OCI-LY7 (cell line): ENCODE data around the gene NOX3. TPM values are rescaled to one million over a fixed set of nuclear protein-coding genes. Genes with fewer than 3 reads are reported as not detected.

Experiments used
- BruUV-seq: library from RNA; stranded (reverse); fragments of 400-500 nt; replicated peaks from 2 replicates; lab custom pipeline; 2021; lab: Mats Ljungman, UMichigan
- CTCF ChIA-PET: fragments of 300-600 bp; sonication (Branson Sonifier 250); formaldehyde crosslinking; loops from one replicate; lab custom pipeline; 2022; ENCODE audit warnings: antibody characterized with exemption; ENCODE audit not compliant: unreplicated experiment; lab: Charles Lee
- POLR2A ChIA-PET: fragments of 300-600 bp; sonication (Branson Sonifier 250); formaldehyde crosslinking; loops from one replicate; lab custom pipeline; 2022; ENCODE audit warnings: antibody characterized with exemption; lab: Charles Lee
- DNase-seq: peaks from one replicate; pipeline ENCODE4 v3.0.0-alpha.2; 2015; ENCODE audit warnings: low spot score
- H2AFZ ChIP-seq: fragments of 200-600 bp; sonication (generic), shearing (Covaris generic); 2 replicates; pipeline ENCODE4 v1.6.1; 2014; ENCODE audit warnings: mild to moderate bottlenecking, antibody characterized with exemption, low read length, moderate library complexity
- H3K27ac ChIP-seq: fragments of 200-600 bp; sonication (generic); 2 replicates; pipeline ENCODE4 v1.5.1; 2014; ENCODE audit warnings: mixed run types, low read depth, mild to moderate bottlenecking, moderate library complexity, low read length, inconsistent platforms; ENCODE audit not compliant: poor library complexity, severe bottlenecking
- H3K36me3 ChIP-seq: fragments of 200-600 bp; sonication (generic); 2 replicates; pipeline ENCODE4 v1.6.1; 2014; ENCODE audit warnings: mild to moderate bottlenecking, antibody characterized with exemption, low read length, moderate library complexity, mixed read lengths; ENCODE audit not compliant: insufficient read depth
- H3K4me1 ChIP-seq: fragments of 200-600 bp; sonication (generic); 2 replicates; pipeline ENCODE4 v1.5.1; 2014; ENCODE audit warnings: mild to moderate bottlenecking, low read length; ENCODE audit not compliant: insufficient read depth, poor library complexity, severe bottlenecking
- H3K4me2 ChIP-seq: fragments of 200-600 bp; sonication (generic); 2 replicates; pipeline ENCODE4 v1.6.1; 2014; ENCODE audit warnings: mild to moderate bottlenecking, low read length
- H3K4me3 ChIP-seq: fragments of 200-600 bp; sonication (generic); 2 replicates; pipeline ENCODE4 v1.5.1; 2014; ENCODE audit warnings: mild to moderate bottlenecking, low read depth, low read length; ENCODE audit not compliant: poor library complexity, severe bottlenecking
- H3K79me2 ChIP-seq: fragments of 200-600 bp; sonication (generic); 2 replicates; pipeline ENCODE4 v1.6.1; 2016; ENCODE audit warnings: low read depth, mild to moderate bottlenecking, low read length, moderate library complexity, mixed read lengths; ENCODE audit not compliant: insufficient read depth
- H3K9me2 ChIP-seq: fragments of 200-600 bp; sonication (generic); 2 replicates; pipeline ENCODE4 v1.6.1; 2016; ENCODE audit warnings: mild to moderate bottlenecking, low read length, mixed read lengths; ENCODE audit not compliant: insufficient read depth
- H3K9me3 ChIP-seq: fragments of 200-600 bp; sonication (generic); 2 replicates; pipeline ENCODE4 v1.6.1; 2014; ENCODE audit warnings: mild to moderate bottlenecking, mixed run types, low read length, mixed read lengths
- H4K20me1 ChIP-seq: fragments of 200-600 bp; sonication (generic); 2 replicates; pipeline ENCODE4 v1.6.1; 2014; ENCODE audit warnings: mild to moderate bottlenecking, antibody characterized with exemption, low read length, moderate library complexity, mixed read lengths; ENCODE audit not compliant: insufficient read depth
- CTCF ChIP-seq: fragments of 200-600 bp; sonication (generic); conservative IDR thresholded peaks from 2 replicates; pipeline ENCODE4 v1.5.1; 2014; ENCODE audit warnings: mild to moderate bottlenecking, antibody characterized with exemption, low read length, moderate library complexity, mixed read lengths
- EZH2phosphoT487 ChIP-seq: fragments of 200-600 bp; sonication (generic); IDR thresholded peaks from 2 replicates; pipeline ENCODE4 v1.6.1; 2018; ENCODE audit warnings: low read depth, borderline replicate concordance, mild to moderate bottlenecking, mixed run types, antibody characterized with exemption, low read length, moderate library complexity, mixed read lengths
- intact Hi-C: fragments of 100-400 bp; cut with micrococcal nuclease; formaldehyde crosslinking; loops from one replicate; pipeline ENCODE4 v1.10.0; 2022; ENCODE audit not compliant: unreplicated experiment
- total RNA-seq, 2 experiments: library from RNA; depleted of rRNA in 1 of 2; stranded (reverse); fragments of >200 nt in 1 of 2; shearing (Covaris generic) in 1 of 2; gene quantifications; 2 replicates each; pipeline ENCODE4 v1.2.3, GENCODE V29; 2014 to 2022

NOX3 gene
- total RNA-seq, 2 experiments from 2014 or later, result 0.22 TPM; not detected in 1

DNA sequence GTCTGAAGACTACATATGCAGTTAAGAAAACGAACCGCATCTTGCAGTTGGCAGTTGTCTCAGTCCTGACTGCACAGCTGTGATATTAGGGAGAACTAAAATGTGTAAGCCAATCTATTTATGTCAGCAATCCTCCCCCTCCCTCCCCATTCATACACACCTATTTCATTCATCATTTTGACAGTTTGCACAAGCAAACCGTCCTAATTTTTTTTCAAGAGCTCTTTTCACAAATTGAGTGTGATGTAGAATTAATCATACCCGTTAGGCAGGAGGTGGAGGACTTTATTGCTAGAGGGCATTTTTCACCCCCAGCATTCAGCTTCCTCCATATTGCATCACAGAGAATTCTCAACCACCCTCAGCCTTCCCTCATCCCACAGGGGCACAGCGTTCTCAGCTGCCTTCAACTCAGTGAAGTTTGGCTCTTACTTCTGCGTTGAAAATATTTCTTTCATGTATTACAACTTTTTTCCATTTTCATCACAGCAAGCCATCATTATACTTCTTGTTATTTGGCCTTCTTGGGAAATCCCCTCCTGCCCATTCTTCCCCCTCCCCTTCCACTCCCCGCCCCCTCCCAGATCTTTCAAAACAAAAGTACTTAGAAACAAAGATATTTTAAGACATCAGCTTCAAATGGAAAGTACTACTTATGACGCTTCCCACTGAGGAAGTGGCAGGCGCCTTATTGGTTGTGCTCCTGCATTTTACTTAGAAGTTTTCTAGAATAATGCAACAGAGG lies 37.5 kb downstream of the NOX3 start:
- H3K27ac ChIP-seq, result peak overlapping the region; percentile 69
- H3K4me1 ChIP-seq, result peaks cover 42% of the 10 kb centered on the region
- DNase-seq, result peak; percentile 65
- BruUV-seq, result no TSS peak
- H3K9me2 ChIP-seq, result no peaks in the 10 kb centered on the region
- ChIA-PET POLR2A (interaction anchor here (0.5 to 1.8 kb wide), 11 partner anchors 8 to 1685 kb away, joined by 3 to 7 read pairs (median 3); no protein-coding TSS in a partner anchor), CTCF (no interaction called here)
- H4K20me1 ChIP-seq, result no peaks in the 10 kb centered on the region
- no peaks in the 10 kb centered on the region for H3K9me3 ChIP-seq
- peak overlapping the region; percentile 43 for H3K4me3 ChIP-seq
- peak overlapping the region; percentile 64 for H3K4me2 ChIP-seq
- H3K79me2 ChIP-seq, result no peaks in the 10 kb centered on the region
- intact Hi-C loops, result no loop called here
- no peaks in the 10 kb centered on the region for H3K36me3 ChIP-seq
- TF ChIP-seq EZH2phosphoT487, result no peak
- no peak for TF ChIP-seq CTCF
- H2AFZ ChIP-seq, result peak overlapping the region; percentile 93

DNA sequence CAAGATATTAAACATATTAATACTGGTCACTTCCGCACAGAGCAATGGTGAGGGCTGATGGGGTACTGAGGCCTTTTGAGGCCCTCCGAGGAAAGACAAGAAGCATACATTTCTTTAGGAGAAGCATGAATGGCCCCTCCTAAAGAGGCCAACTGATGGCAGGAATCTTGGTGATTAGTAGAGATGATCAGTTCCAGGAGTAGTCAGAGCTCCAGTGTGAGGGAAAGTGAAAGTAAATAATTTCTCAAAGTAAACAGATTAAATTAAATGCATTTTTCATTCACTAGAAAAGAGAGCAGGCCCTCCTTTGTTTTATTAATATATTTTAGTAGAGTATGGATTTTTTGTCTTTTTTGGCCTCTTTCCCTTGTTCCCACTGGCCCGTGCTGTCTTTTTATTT lies 38.2 kb downstream of the NOX3 start:
- peak overlapping the region; percentile 64 for H3K4me2 ChIP-seq
- no peaks in the 10 kb centered on the region for H4K20me1 ChIP-seq
- H3K27ac ChIP-seq, result peak overlapping the region; percentile 69
- H3K9me2 ChIP-seq, result no peaks in the 10 kb centered on the region
- ChIA-PET CTCF (no interaction called here), POLR2A (interaction anchor here (0.5 to 1.8 kb wide), 7 partner anchors 8 to 102 kb away, joined by 3 to 7 read pairs (median 3); no protein-coding TSS in a partner anchor)
- no peak for DNase-seq
- no TSS peak for BruUV-seq
- H3K4me3 ChIP-seq, result peak overlapping the region; percentile 43
- no peak for TF ChIP-seq CTCF
- no peak for TF ChIP-seq EZH2phosphoT487
- H2AFZ ChIP-seq, result peak overlapping the region; percentile 93
- no peaks in the 10 kb centered on the region for H3K79me2 ChIP-seq
- no peaks in the 10 kb centered on the region for H3K9me3 ChIP-seq
- H3K4me1 ChIP-seq, result peaks cover 42% of the 10 kb centered on the region
- H3K36me3 ChIP-seq, result no peaks in the 10 kb centered on the region
- intact Hi-C loops, result no loop called here

GRCh38 chr6:155415953-155416352 lies 39.7 kb downstream of the NOX3 start:
- Histone ChIP-seq H4K20me1 (no peaks in the 10 kb centered on the region), H3K9me2 (no peaks in the 10 kb centered on the region), H3K9me3 (no peaks in the 10 kb centered on the region), H3K4me2 (no peak overlapping the region), H3K36me3 (no peaks in the 10 kb centered on the region), H3K79me2 (no peaks in the 10 kb centered on the region), H3K27ac (no peak overlapping the region), H3K4me3 (no peak overlapping the region), H2AFZ (peak overlapping the region; percentile 15; the same call in 1 of the 2 replicates), H3K4me1 (peaks cover 36% of the 10 kb centered on the region)
- DNase-seq, result no peak
- TF ChIP-seq EZH2phosphoT487 (no peak), CTCF (no peak)
- POLR2A ChIA-PET, result interaction anchor here (1.0 kb wide), 1 partner anchor 22 kb away, joined by 4 read pairs; no protein-coding TSS in a partner anchor
- CTCF ChIA-PET, result interaction anchor here (1.1 kb wide), 1 partner anchor 15 kb away, joined by 3 read pairs; no protein-coding TSS in a partner anchor
- BruUV-seq, result no TSS peak
- intact Hi-C loops, result no loop called here
